Measurements from ENCODE around the gene PRDM15. TPM values are rescaled to one million over a fixed set of nuclear protein-coding genes. Genes with fewer than 3 reads are reported as not detected.

Gene PRDM15
- total and polyA plus RNA-seq, 4 donors: 1.2 to 5.7 (median 2.1) TPM

DNA sequence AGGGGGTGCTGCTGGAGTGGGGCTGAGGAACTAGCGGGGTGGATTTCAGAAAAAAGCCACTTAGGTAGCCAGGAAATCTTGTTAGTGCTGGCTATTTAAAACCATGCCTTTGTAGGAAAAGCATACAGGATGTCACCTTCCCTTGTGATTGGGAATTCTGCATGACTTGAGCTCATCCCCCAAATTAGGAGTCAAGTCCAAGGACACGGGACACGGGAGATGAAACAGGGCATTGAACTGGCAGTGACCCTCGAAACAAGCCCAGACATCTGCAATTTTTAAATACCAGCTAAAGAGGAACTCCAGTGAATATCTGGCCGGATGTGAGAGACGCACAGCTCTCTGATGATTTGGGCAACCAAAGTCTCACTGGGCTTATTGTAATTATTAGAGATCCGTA lies 41.9 kb upstream of the PRDM15 start:
- DNase-seq (ENCODE audit: low spot score): no peak
- WGBS: 49% methylated on average over 7 of the region's 7 CpGs
- peaks cover 0 to 13% (median 8%) of the 10 kb centered on the region in 4 donors for H3K36me3 ChIP-seq (ENCODE audit: control insufficient read depth in 4 of 4, insufficient read depth in 3 of 4, low read depth in 1 of 4, low read length in 3 of 4)
- no peaks in the 10 kb centered on the region for H3K9me3 ChIP-seq (ENCODE audit: control insufficient read depth in 4 of 4, low read length in 3 of 4)
- no peak overlapping the region for H3K4me3 ChIP-seq (ENCODE audit: low read depth in 1 of 3, low read length in 3 of 3)
- peak overlapping the region in 1 of 2 donors; percentile 15 for H3K27ac ChIP-seq (ENCODE audit: low read depth in 1 of 2, low read length in 2 of 2)
- H3K9ac ChIP-seq (ENCODE audit: low read depth in 1 of 2, low read length in 2 of 2): no peak overlapping the region
- H3K27me3 ChIP-seq (ENCODE audit: control insufficient read depth in 4 of 4, insufficient read depth in 4 of 4, low read length in 3 of 4): no peaks in the 10 kb centered on the region
- TF ChIP-seq RXRA (IDR thresholded peaks at IDR 0.05) (peak; percentile 64 to 68), EGR1 (IDR thresholded peaks at IDR 0.05; ENCODE audit: low read depth in 2 of 2) (no peak), NR2F2 (IDR thresholded peaks at IDR 0.05) (peak; percentile 39), YY1 (IDR thresholded peaks at IDR 0.05) (no peak), ZBTB33 (IDR thresholded peaks at IDR 0.05) (no peak)
- H3K4me1 ChIP-seq (ENCODE audit: control insufficient read depth in 4 of 4, insufficient read depth in 4 of 4, low read length in 3 of 4): peaks cover 3 to 22% (median 17%) of the 10 kb centered on the region in 4 donors

DNA sequence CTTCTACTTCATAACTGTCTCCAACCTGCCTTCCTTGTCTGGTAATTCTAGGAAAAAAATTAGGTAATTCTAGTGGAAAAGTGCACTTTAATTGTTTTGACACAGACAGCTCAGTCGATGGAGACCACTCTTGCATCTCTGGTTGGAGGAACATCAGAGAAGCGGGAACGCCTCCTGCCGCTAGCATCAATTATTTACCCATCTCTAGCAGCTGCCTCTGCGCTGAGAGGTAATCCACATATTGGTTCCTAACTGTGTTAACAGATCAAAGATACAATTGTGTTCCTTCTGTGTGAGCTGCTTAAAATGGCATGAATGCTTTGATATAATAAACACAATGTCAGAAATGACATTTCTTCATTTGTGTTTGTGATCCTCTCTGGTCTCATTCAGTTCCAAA lies 41.3 kb upstream of the PRDM15 start:
- Histone ChIP-seq H3K9me3 (ENCODE audit: control insufficient read depth in 4 of 4, low read length in 3 of 4) (no peaks in the 10 kb centered on the region), H3K27me3 (ENCODE audit: control insufficient read depth in 4 of 4, insufficient read depth in 4 of 4, low read length in 3 of 4) (no peaks in the 10 kb centered on the region), H3K4me1 (ENCODE audit: control insufficient read depth in 4 of 4, insufficient read depth in 4 of 4, low read length in 3 of 4) (peaks cover 3 to 16% (median 12%) of the 10 kb centered on the region in 4 donors), H3K27ac (ENCODE audit: low read depth in 1 of 2, low read length in 2 of 2) (peak overlapping the region in 1 of 2 donors; percentile 15), H3K9ac (ENCODE audit: low read depth in 1 of 2, low read length in 2 of 2) (no peak overlapping the region), H3K4me3 (ENCODE audit: low read depth in 1 of 3, low read length in 3 of 3) (no peak overlapping the region), H3K36me3 (ENCODE audit: control insufficient read depth in 4 of 4, insufficient read depth in 3 of 4, low read depth in 1 of 4, low read length in 3 of 4) (peaks cover 0 to 14% (median 8%) of the 10 kb centered on the region in 4 donors)
- no peak for TF ChIP-seq RAD21 (IDR thresholded peaks at IDR 0.05)
- TF ChIP-seq YY1 (IDR thresholded peaks at IDR 0.05): no peak
- no peak for TF ChIP-seq CTCF (IDR thresholded peaks at IDR 0.05; ENCODE audit: low read depth, low read length, missing input control)
- DNase-seq (ENCODE audit: low spot score): no peak
- WGBS: 85% methylated on average over 5 of the region's 5 CpGs

- Histone ChIP-seq H3K27me3 (ENCODE audit: control insufficient read depth in 4 of 4, insufficient read depth in 4 of 4, low read length in 3 of 4) (no peaks in the 10 kb centered on the region), H3K27ac (ENCODE audit: low read depth in 1 of 2, low read length in 2 of 2) (no peak overlapping the region), H3K4me1 (ENCODE audit: control insufficient read depth in 4 of 4, insufficient read depth in 4 of 4, low read length in 3 of 4) (peaks cover 3 to 12% (median 8%) of the 10 kb centered on the region in 4 donors), H3K36me3 (ENCODE audit: control insufficient read depth in 4 of 4, insufficient read depth in 3 of 4, low read depth in 1 of 4, low read length in 3 of 4) (peaks cover 0 to 14% (median 8%) of the 10 kb centered on the region in 4 donors), H3K9ac (ENCODE audit: low read depth in 1 of 2, low read length in 2 of 2) (no peak overlapping the region), H3K4me3 (ENCODE audit: low read depth in 1 of 3, low read length in 3 of 3) (no peak overlapping the region), H3K9me3 (ENCODE audit: control insufficient read depth in 4 of 4, low read length in 3 of 4) (no peaks in the 10 kb centered on the region)
- WGBS: 96% methylated on average over 15 of the region's 15 CpGs
- no peak for TF ChIP-seq RAD21 (IDR thresholded peaks at IDR 0.05)
- TF ChIP-seq, protein P1, sequence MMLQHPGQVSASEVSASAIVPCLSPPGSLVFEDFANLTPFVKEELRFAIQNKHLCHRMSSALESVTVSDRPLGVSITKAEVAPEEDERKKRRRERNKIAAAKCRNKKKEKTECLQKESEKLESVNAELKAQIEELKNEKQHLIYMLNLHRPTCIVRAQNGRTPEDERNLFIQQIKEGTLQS (IDR thresholded peaks at IDR 0.05): no peak
- TF ChIP-seq FOXA2 (IDR thresholded peaks at IDR 0.05): no peak
- TF ChIP-seq NR2F2 (IDR thresholded peaks at IDR 0.05): no peak
- no peak for TF ChIP-seq RXRA (IDR thresholded peaks at IDR 0.05)
- no peak for TF ChIP-seq YY1 (IDR thresholded peaks at IDR 0.05)
- no peak for TF ChIP-seq GABPA (IDR thresholded peaks at IDR 0.05 in 1 of 2, conservative IDR thresholded peaks at IDR 0.05 in 1 of 2)
- TF ChIP-seq REST (IDR thresholded peaks at IDR 0.05): no peak
- no peak for DNase-seq (ENCODE audit: low spot score)
These were observed 40.7 kb upstream of the PRDM15 start for GRCh38 chr21:41919666-41920398.

All from liver (tissue), 9 donors.